K562 (cell line): ENCODE data around the gene KDM2A. TPM values are rescaled to one million over a fixed set of nuclear protein-coding genes. Genes with fewer than 3 reads are reported as not detected.

Experiments
- ATAC-seq: fragments of 200-7000 bp; cut with Tn5 transposase; 3 replicates; pipeline ENCODE4 v1.9.1; 2020; ENCODE audit warnings: moderate library complexity
- BruUV-seq: library from RNA; stranded (reverse); fragments of 400-500 nt; replicated peaks from 2 replicates; lab custom pipeline; 2021; lab: Mats Ljungman, UMichigan
- CTCF ChIA-PET: fragments of 300-600 bp; formaldehyde crosslinking; extraction: SDS; loops from one replicate; lab custom pipeline; 2021; ENCODE audit warnings: low intra/inter-chr PET ratio; lab: Yijun Ruan, JAX
- POLR2A ChIA-PET: fragments of 300-600, 350-650 bp; sonication (Branson Sonifier 250); formaldehyde crosslinking; extraction: SDS; loops from one replicate; lab custom pipeline; 2021; ENCODE audit warnings: antibody characterized with exemption, inconsistent platforms; lab: Yijun Ruan, JAX
- DNase-seq, 4 experiments: peaks; one replicate each; pipeline versions ENCODE4 v3.0.0 to v3.0.0-alpha.2; 2011 to 2018; ENCODE audit warnings: low spot score in 3 of 4, mixed read lengths in 3 of 4; ENCODE audit errors: extremely low read depth in 1 of 4
- FAIRE-seq: peaks from 2 replicates; lab custom pipeline; 2011; peaks lifted over from hg19 to GRCh38; lab: Jason Lieb, UNC
- H2AFZ ChIP-seq: 2 replicates; pipeline ENCODE4 v1.6.0; 2011; ENCODE audit warnings: low read depth, low read length, control low read depth, inconsistent platforms
- H3K27ac ChIP-seq: fragments of 200-600 bp; 3 replicates; pipeline ENCODE4 v1.8.0; 2011; ENCODE audit warnings: low read depth, mild to moderate bottlenecking, control low read depth, inconsistent platforms, low read length, moderate library complexity, mixed read lengths; ENCODE audit errors: extremely low read depth
- H3K27me3 ChIP-seq, 2 experiments: fragments of 300-600 bp in 1 of 2; 2 replicates in 1 of 2; 3 replicates in 1 of 2; pipeline versions ENCODE4 v1.6.0 to v1.8.0; 2011; ENCODE audit warnings: inconsistent platforms in 2 of 2, low read length in 2 of 2, mild to moderate bottlenecking in 1 of 2, mixed read lengths in 1 of 2, moderate library complexity in 1 of 2; ENCODE audit not compliant: control insufficient read depth in 2 of 2, insufficient read depth in 2 of 2
- H3K36me3 ChIP-seq: fragments of 300-600 bp; 3 replicates; pipeline ENCODE4 v1.8.0; 2011; ENCODE audit warnings: mild to moderate bottlenecking, low read length, inconsistent platforms; ENCODE audit not compliant: control insufficient read depth, insufficient read depth
- H3K4me1 ChIP-seq, 2 experiments: fragments of 200-600 bp in 1 of 2; replicated peaks in 1 of 2; 2 replicates in 1 of 2; 3 replicates in 1 of 2; pipeline versions ENCODE4 v1.5.1 to v1.8.0; 2011; ENCODE audit warnings: inconsistent platforms in 2 of 2, low read length in 2 of 2, mild to moderate bottlenecking in 1 of 2, mixed read lengths in 1 of 2, moderate library complexity in 1 of 2; ENCODE audit not compliant: control insufficient read depth in 2 of 2, insufficient read depth in 2 of 2
- H3K4me2 ChIP-seq: 2 replicates; pipeline ENCODE4 v1.6.1; 2011; ENCODE audit warnings: low read length, control low read depth, inconsistent platforms, mixed read lengths; ENCODE audit not compliant: insufficient read depth
- H3K4me3 ChIP-seq: fragments of 200-600 bp; sonication (generic), shearing (Covaris generic); 2 replicates; pipeline ENCODE4 v1.5.1; 2016; ENCODE audit warnings: control low read depth, inconsistent platforms
- H3K79me2 ChIP-seq: fragments of 200-600 bp; 3 replicates; pipeline ENCODE4 v1.8.0; 2011; ENCODE audit warnings: low read length, inconsistent platforms; ENCODE audit not compliant: control insufficient read depth, insufficient read depth
- H3K9ac ChIP-seq, 2 experiments: 2 replicates each; pipeline versions ENCODE4 v1.6.0 to v1.6.1; 2011; ENCODE audit warnings: low read depth in 2 of 2, low read length in 2 of 2, control low read depth in 1 of 2, inconsistent platforms in 1 of 2, mild to moderate bottlenecking in 1 of 2, mixed read lengths in 1 of 2; ENCODE audit not compliant: insufficient read depth in 1 of 2
- H3K9me1 ChIP-seq: one replicate; pipeline ENCODE4 v1.6.0; 2011; ENCODE audit warnings: inconsistent platforms, mild to moderate bottlenecking, low read length, moderate library complexity; ENCODE audit not compliant: control insufficient read depth, insufficient read depth
- H3K9me3 ChIP-seq: replicated peaks from 2 replicates; pipeline ENCODE4 v1.5.1; 2011; ENCODE audit warnings: low read depth, low read length, inconsistent platforms; ENCODE audit not compliant: control insufficient read depth, insufficient read depth
- H4K20me1 ChIP-seq: replicated peaks from 2 replicates; pipeline ENCODE4 v1.6.1; 2011; ENCODE audit warnings: low read length, inconsistent platforms, mixed read lengths; ENCODE audit not compliant: control insufficient read depth, insufficient read depth
- ETV6 ChIP-seq, 3 experiments: fragments of 150-350 bp in 1 of 3; sonication (generic) in 1 of 3; formaldehyde crosslinking in 1 of 3; IDR thresholded peaks; 2 replicates each; pipeline versions ENCODE4 v1.6.1 to v1.8.0; 2014 to 2022; ENCODE audit warnings: borderline replicate concordance in 2 of 3, low read depth in 2 of 3, antibody characterized with exemption in 1 of 3, low read length in 1 of 3, mild to moderate bottlenecking in 1 of 3, missing genetic modification reagents in 1 of 3
- KLF1 ChIP-seq: fragments of 450-650 bp; IDR thresholded peaks from 2 replicates; pipeline ENCODE4 v1.6.1; 2016; ENCODE audit warnings: missing genetic modification characterization, missing compliant biosample characterization
- POLR2G ChIP-seq: fragments of 200-400 bp; formaldehyde crosslinking; IDR thresholded peaks from 2 replicates; pipeline ENCODE4 v1.6.1; 2017; ENCODE audit warnings: low read depth, mild to moderate bottlenecking, antibody characterized with exemption, low read length, moderate library complexity
- RFX5 ChIP-seq: IDR thresholded peaks from 2 replicates; pipeline ENCODE4 v1.6.1; 2011; ENCODE audit warnings: low read depth, mild to moderate bottlenecking, improper control_type of control experiment, low read length
- ZC3H4 ChIP-seq: sonication (generic); formaldehyde crosslinking; IDR thresholded peaks from 2 replicates; pipeline ENCODE4 v1.9.0; 2021; ENCODE audit warnings: missing genetic modification reagents, borderline replicate concordance
- ZFP30 ChIP-seq: fragments of 250-450 bp; sonication (Bioruptor Pico); IDR thresholded peaks from 2 replicates; pipeline ENCODE4 v1.8.0; 2022; ENCODE audit warnings: moderate library complexity, mild to moderate bottlenecking, inconsistent platforms, borderline replicate concordance
- WGBS: fragments of 100-300 bp; shearing (Covaris generic); methylation state at CpG from one replicate; pipeline ENCODE4 v1.1.6; 2016; ENCODE audit warnings: low coverage, mixed read lengths; ENCODE audit not compliant: insufficient coverage; ENCODE audit errors: missing lambda C conversion rate; 5-methylcytosine and 5-hydroxymethylcytosine counted together
- in situ Hi-C: fragments of 300-500 bp; cut with MboI; formaldehyde crosslinking; loops from 4 replicates; pipeline ENCODE4 v1.15.0; 2018; ENCODE audit warnings: inconsistent platforms, mixed read lengths
- intact Hi-C: fragments of 100-400 bp; cut with micrococcal nuclease; formaldehyde crosslinking; loops from 2 replicates; pipeline ENCODE4 v1.14.2; 2022
- polyA plus RNA-seq, 8 experiments: library from polyadenylated mRNA; depleted of rRNA in 4 of 8; stranded (reverse) in 5 of 8; unstranded in 3 of 8; fragments of >200 nt; fragmentation: Nextera tagmentation in 2 of 8; fragmentation: Illumina TruSeq in 1 of 8; extraction: Ambion mirVana in 2 of 8; extraction: Trizol in 1 of 8; gene quantifications; 2 replicates each; pipeline versions ENCODE4 v1.2.1 to v1.2.3, GENCODE V29; 2011 to 2014; ENCODE audit warnings: inconsistent platforms in 1 of 8, missing spikeins in 1 of 8
- total RNA-seq, 7 experiments: library from RNA; depleted of rRNA in 6 of 7; stranded (reverse); fragments of >200 nt in 6 of 7; fragmentation: Illumina TruSeq in 2 of 7; extraction: Trizol in 2 of 7; gene quantifications; 2 replicates each; pipeline versions ENCODE4 v1.2.1 to v1.2.3, GENCODE V29; 2011 to 2021; ENCODE audit warnings: low replicate concordance in 1 of 7
- TF ChIP-seq, protein P1 (sequence below): fragments of 450-650 bp; formaldehyde crosslinking; IDR thresholded peaks from 2 replicates; pipeline ENCODE4 v1.4.0; 2022; ENCODE audit warnings: missing genetic modification characterization

KDM2A gene
- total and polyA plus RNA-seq, 9 of the 15 experiments (the other 6 are each of a cell fraction or from before 2014, with no cell fraction given), result 5.0 to 39.3 (median 21.3) TPM

DNA sequence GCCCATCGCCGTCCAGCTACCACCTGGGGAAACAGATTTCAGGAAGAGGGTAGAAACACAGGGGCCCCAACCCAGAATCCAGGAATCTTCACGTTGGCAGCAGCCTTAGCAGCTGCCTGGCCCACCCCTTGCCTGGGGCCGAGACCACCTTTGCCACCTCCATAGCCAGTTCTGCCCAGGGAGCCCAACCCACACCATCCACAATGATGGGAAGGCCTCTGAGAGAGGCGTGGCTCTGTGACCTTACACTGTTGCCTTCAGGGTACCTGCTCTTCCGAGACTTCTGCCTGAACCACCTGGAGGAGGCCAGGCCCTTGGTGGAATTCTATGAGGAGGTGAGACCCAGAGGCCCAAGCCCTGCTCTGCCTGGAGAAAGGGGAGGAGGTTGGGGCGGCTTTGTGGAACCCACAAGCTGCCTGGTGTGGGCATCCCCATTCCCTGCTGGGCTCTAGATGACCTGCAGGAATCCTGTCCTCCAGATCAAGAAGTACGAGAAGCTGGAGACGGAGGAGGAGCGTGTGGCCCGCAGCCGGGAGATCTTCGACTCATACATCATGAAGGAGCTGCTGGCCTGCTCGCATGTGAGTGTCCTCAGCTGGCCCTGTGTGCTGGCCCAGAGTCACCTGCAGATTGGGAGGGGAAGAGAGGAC is 160.0 kb downstream of the KDM2A start:
- H3K9me3 ChIP-seq, result no peaks in the 10 kb centered on the region
- no peak overlapping the region for H2AFZ ChIP-seq
- no peaks in the 10 kb centered on the region for H3K9me1 ChIP-seq
- ATAC-seq (no peak), FAIRE-seq (no peak), DNase-seq (no peak)
- ChIA-PET POLR2A (interaction anchor here (0.6 to 1.5 kb wide), 4 partner anchors 9 to 37 kb away, joined by 3 to 5 read pairs (median 4); partner anchors contain the start of gene ANKRD13D), CTCF (no interaction called here)
- H3K9ac ChIP-seq, result peak overlapping the region in 1 of 2 experiments; percentile 93; a peak in 2 of 4 replicates
- H3K27me3 ChIP-seq, result no peaks in the 10 kb centered on the region
- no peak overlapping the region for H3K4me3 ChIP-seq
- peaks cover 87% of the 10 kb centered on the region; the same call in 2 of the 3 replicates for H3K36me3 ChIP-seq
- no TSS peak for BruUV-seq
- H3K4me2 ChIP-seq, result no peak overlapping the region
- in situ Hi-C loops (loop anchor here (5.0 kb wide), 1 partner anchor 33 kb away; no protein-coding TSS in a partner anchor), intact Hi-C loops (no loop called here)
- peaks cover 27 to 77% of the 10 kb centered on the region in 2 experiments for H3K4me1 ChIP-seq
- peaks cover 53% of the 10 kb centered on the region for H3K79me2 ChIP-seq
- WGBS, result 98% methylated on average over 14 of the region's 14 CpGs
- no peaks in the 10 kb centered on the region for H4K20me1 ChIP-seq
- peak overlapping the region; percentile 95; the same call in 2 of the 3 replicates for H3K27ac ChIP-seq
- no peak for TF ChIP-seq RFX5
- TF ChIP-seq ZFP30 (CRISPR knock-in tag), result no peak
- TF ChIP-seq KLF1 (tag), result no peak
- no peak for TF ChIP-seq ETV6 (IDR thresholded peaks at IDR 0.05; ENCODE audit: borderline replicate concordance in 1 of 2, low read depth in 2 of 2, low read length in 1 of 2)
- no peak for TF ChIP-seq ETV6 (CRISPR knock-in tag; IDR thresholded peaks at IDR 0.05; ENCODE audit: borderline replicate concordance)
- peak; percentile 6; the same call in 1 of the 2 replicates for TF ChIP-seq POLR2G
- TF ChIP-seq, protein P1, sequence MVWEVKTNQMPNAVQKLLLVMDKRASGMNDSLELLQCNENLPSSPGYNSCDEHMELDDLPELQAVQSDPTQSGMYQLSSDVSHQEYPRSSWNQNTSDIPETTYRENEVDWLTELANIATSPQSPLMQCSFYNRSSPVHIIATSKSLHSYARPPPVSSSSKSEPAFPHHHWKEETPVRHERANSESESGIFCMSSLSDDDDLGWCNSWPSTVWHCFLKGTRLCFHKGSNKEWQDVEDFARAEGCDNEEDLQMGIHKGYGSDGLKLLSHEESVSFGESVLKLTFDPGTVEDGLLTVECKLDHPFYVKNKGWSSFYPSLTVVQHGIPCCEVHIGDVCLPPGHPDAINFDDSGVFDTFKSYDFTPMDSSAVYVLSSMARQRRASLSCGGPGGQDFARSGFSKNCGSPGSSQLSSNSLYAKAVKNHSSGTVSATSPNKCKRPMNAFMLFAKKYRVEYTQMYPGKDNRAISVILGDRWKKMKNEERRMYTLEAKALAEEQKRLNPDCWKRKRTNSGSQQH (CRISPR knock-in tag), result no peak
- no peak for TF ChIP-seq ZC3H4 (CRISPR knock-in tag)
